PFSK-1 (cell line): ENCODE data around the gene CFAP126.

Experiments used
- REST ChIP-seq, 2 experiments: IDR thresholded peaks; 2 replicates each; pipeline versions ENCODE4 v1.6.1 to v1.8.0; 2011 to 2012; ENCODE audit warnings: low read depth in 2 of 2, low read length in 2 of 2, control low read depth in 1 of 2, inconsistent platforms in 1 of 2, mild to moderate bottlenecking in 1 of 2, moderate library complexity in 1 of 2; ENCODE audit not compliant: insufficient read depth in 1 of 2
- SIN3A ChIP-seq: IDR thresholded peaks from 2 replicates; pipeline ENCODE4 v1.6.1; 2012; ENCODE audit warnings: mild to moderate bottlenecking, low read length, moderate library complexity, borderline replicate concordance; ENCODE audit not compliant: insufficient read depth

GRCh38 chr1:161330346-161330745 lies 37.3 kb downstream of the CFAP126 start:
- TF ChIP-seq REST (IDR thresholded peaks at IDR 0.05; ENCODE audit: insufficient read depth in 1 of 2, low read depth in 2 of 2, low read length in 2 of 2) (no peak), SIN3A (no peak)
